Measurements from ENCODE around the gene NWD2.
"Not testable (repeated sequence)": the region's sequence is repeated elsewhere in the genome, so short reads cannot be mapped to it uniquely, and the experiment has no call there.

The NWD2 gene

GRCh38 chr4:37407938-37408826 lies 163.6 kb downstream of the NWD2 start:
- WGBS (ENCODE audit: insufficient coverage), result 82% methylated on average over 6 of the region's 9 CpGs
- POLR2A ChIA-PET, result not testable (repeated sequence)

GRCh38 chr4:37413612-37414011 lies 169.1 kb downstream of the NWD2 start:
- no CpG with 5 or more reads among the region's 2 CpGs for WGBS (ENCODE audit: insufficient coverage)
- POLR2A ChIA-PET; H3K9me3 ChIP-seq (ENCODE audit: control extremely low read depth in 1 of 5, control insufficient read depth in 4 of 5, insufficient read depth in 2 of 5, low read depth in 1 of 5, low read length in 4 of 5): not testable (repeated sequence)

More at GRCh38 chr4:37407938-37408826, 163.6 kb downstream of the NWD2 start:
- CTCF ChIA-PET; H3K27ac ChIP-seq (ENCODE audit: insufficient read depth in 1 of 2, low read depth in 1 of 2, low read length in 2 of 2, poor library complexity in 1 of 2, severe bottlenecking in 2 of 2); H3K27me3 ChIP-seq (replicated peaks in 2 of 5; ENCODE audit: control insufficient read depth in 4 of 5, insufficient read depth in 5 of 5, low read length in 4 of 5); DNase-seq; H3K4me3 ChIP-seq (ENCODE audit: control insufficient read depth in 1 of 7, extremely low read depth in 1 of 7, insufficient read depth in 4 of 7, low read depth in 2 of 7, low read length in 6 of 7); H3K4me1 ChIP-seq (ENCODE audit: control extremely low read depth in 1 of 4, control insufficient read depth in 4 of 4, insufficient read depth in 4 of 4, low read length in 3 of 4); H3K36me3 ChIP-seq (ENCODE audit: control insufficient read depth in 4 of 4, insufficient read depth in 4 of 4, low read length in 3 of 4); H3K9me3 ChIP-seq (ENCODE audit: control extremely low read depth in 1 of 5, control insufficient read depth in 4 of 5, insufficient read depth in 2 of 5, low read depth in 1 of 5, low read length in 4 of 5): not testable (repeated sequence)

GRCh38 chr4:37415845-37416369 lies 171.4 kb downstream of the NWD2 start:
- ChIA-PET CTCF (no interaction called here), POLR2A (no interaction called here)
- 100% methylated on average over 1 of the region's 5 CpGs for WGBS (ENCODE audit: insufficient coverage)
- H3K36me3 ChIP-seq (ENCODE audit: control insufficient read depth in 4 of 4, insufficient read depth in 4 of 4, low read length in 3 of 4), result no peaks in the 10 kb centered on the region
- H3K27ac ChIP-seq (ENCODE audit: insufficient read depth in 1 of 2, low read depth in 1 of 2, low read length in 2 of 2, poor library complexity in 1 of 2, severe bottlenecking in 2 of 2), result no peak overlapping the region
- H3K4me1 ChIP-seq (ENCODE audit: control extremely low read depth in 1 of 4, control insufficient read depth in 4 of 4, insufficient read depth in 4 of 4, low read length in 3 of 4), result no peaks in the 10 kb centered on the region
- H3K9me3 ChIP-seq (ENCODE audit: control extremely low read depth in 1 of 5, control insufficient read depth in 4 of 5, insufficient read depth in 2 of 5, low read depth in 1 of 5, low read length in 4 of 5), result no peaks in the 10 kb centered on the region
- H3K27me3 ChIP-seq (replicated peaks in 2 of 5; ENCODE audit: control insufficient read depth in 4 of 5, insufficient read depth in 5 of 5, low read length in 4 of 5), result no peaks in the 10 kb centered on the region
- no peak for DNase-seq
- no peak overlapping the region for H3K4me3 ChIP-seq (ENCODE audit: control insufficient read depth in 1 of 7, extremely low read depth in 1 of 7, insufficient read depth in 4 of 7, low read depth in 2 of 7, low read length in 6 of 7)

More at GRCh38 chr4:37413612-37414011, 169.1 kb downstream of the NWD2 start:
- H3K27ac ChIP-seq (ENCODE audit: insufficient read depth in 1 of 2, low read depth in 1 of 2, low read length in 2 of 2, poor library complexity in 1 of 2, severe bottlenecking in 2 of 2); DNase-seq; H3K36me3 ChIP-seq (ENCODE audit: control insufficient read depth in 4 of 4, insufficient read depth in 4 of 4, low read length in 3 of 4); H3K27me3 ChIP-seq (replicated peaks in 2 of 5; ENCODE audit: control insufficient read depth in 4 of 5, insufficient read depth in 5 of 5, low read length in 4 of 5); H3K4me1 ChIP-seq (ENCODE audit: control extremely low read depth in 1 of 4, control insufficient read depth in 4 of 4, insufficient read depth in 4 of 4, low read length in 3 of 4); CTCF ChIA-PET; H3K4me3 ChIP-seq (ENCODE audit: control insufficient read depth in 1 of 7, extremely low read depth in 1 of 7, insufficient read depth in 4 of 7, low read depth in 2 of 7, low read length in 6 of 7): not testable (repeated sequence)

GRCh38 chr4:37421614-37422013 lies 177.1 kb downstream of the NWD2 start:
- no peak for DNase-seq
- CTCF ChIA-PET, result no interaction called here
- 100% methylated on average over 1 of the region's 4 CpGs for WGBS (ENCODE audit: insufficient coverage)

GRCh38 chr4:37422102-37422501 lies 177.6 kb downstream of the NWD2 start:
- ChIA-PET CTCF (no interaction called here), POLR2A (no interaction called here)
- DNase-seq, result no peak
- Histone ChIP-seq H3K27ac (ENCODE audit: insufficient read depth in 1 of 2, low read depth in 1 of 2, low read length in 2 of 2, poor library complexity in 1 of 2, severe bottlenecking in 2 of 2) (no peak overlapping the region), H3K27me3 (replicated peaks in 2 of 5; ENCODE audit: control insufficient read depth in 4 of 5, insufficient read depth in 5 of 5, low read length in 4 of 5) (peaks cover 0 to under 1% (median 0%) of the 10 kb centered on the region in 5 experiments), H3K9me3 (ENCODE audit: control extremely low read depth in 1 of 5, control insufficient read depth in 4 of 5, insufficient read depth in 2 of 5, low read depth in 1 of 5, low read length in 4 of 5) (peaks cover 0 to 2% (median 0%) of the 10 kb centered on the region in 5 experiments), H3K4me3 (ENCODE audit: control insufficient read depth in 1 of 7, extremely low read depth in 1 of 7, insufficient read depth in 4 of 7, low read depth in 2 of 7, low read length in 6 of 7) (no peak overlapping the region), H3K36me3 (ENCODE audit: control insufficient read depth in 4 of 4, insufficient read depth in 4 of 4, low read length in 3 of 4) (no peaks in the 10 kb centered on the region), H3K4me1 (ENCODE audit: control extremely low read depth in 1 of 4, control insufficient read depth in 4 of 4, insufficient read depth in 4 of 4, low read length in 3 of 4) (no peaks in the 10 kb centered on the region)
- WGBS (ENCODE audit: insufficient coverage), result 43% methylated on average over 2 of the region's 2 CpGs

More at GRCh38 chr4:37421614-37422013, 177.1 kb downstream of the NWD2 start:
- H3K9me3 ChIP-seq (ENCODE audit: control extremely low read depth in 1 of 5, control insufficient read depth in 4 of 5, insufficient read depth in 2 of 5, low read depth in 1 of 5, low read length in 4 of 5), result no peaks in the 10 kb centered on the region
- H3K36me3 ChIP-seq (ENCODE audit: control insufficient read depth in 4 of 4, insufficient read depth in 4 of 4, low read length in 3 of 4), result no peaks in the 10 kb centered on the region
- H3K27me3 ChIP-seq (replicated peaks in 2 of 5; ENCODE audit: control insufficient read depth in 4 of 5, insufficient read depth in 5 of 5, low read length in 4 of 5), result no peaks in the 10 kb centered on the region
- no peaks in the 10 kb centered on the region for H3K4me1 ChIP-seq (ENCODE audit: control extremely low read depth in 1 of 4, control insufficient read depth in 4 of 4, insufficient read depth in 4 of 4, low read length in 3 of 4)
- POLR2A ChIA-PET, result no interaction called here
- H3K27ac ChIP-seq (ENCODE audit: insufficient read depth in 1 of 2, low read depth in 1 of 2, low read length in 2 of 2, poor library complexity in 1 of 2, severe bottlenecking in 2 of 2), result no peak overlapping the region
- H3K4me3 ChIP-seq (ENCODE audit: control insufficient read depth in 1 of 7, extremely low read depth in 1 of 7, insufficient read depth in 4 of 7, low read depth in 2 of 7, low read length in 6 of 7), result no peak overlapping the region

GRCh38 chr4:37422638-37423037 lies 178.1 kb downstream of the NWD2 start:
- no peaks in the 10 kb centered on the region for H3K4me1 ChIP-seq (ENCODE audit: control extremely low read depth in 1 of 4, control insufficient read depth in 4 of 4, insufficient read depth in 4 of 4, low read length in 3 of 4)
- no peak overlapping the region for H3K27ac ChIP-seq (ENCODE audit: insufficient read depth in 1 of 2, low read depth in 1 of 2, low read length in 2 of 2, poor library complexity in 1 of 2, severe bottlenecking in 2 of 2)
- H3K4me3 ChIP-seq (ENCODE audit: control insufficient read depth in 1 of 7, extremely low read depth in 1 of 7, insufficient read depth in 4 of 7, low read depth in 2 of 7, low read length in 6 of 7), result no peak overlapping the region
- DNase-seq, result no peak
- no CpG with 5 or more reads among the region's 2 CpGs for WGBS (ENCODE audit: insufficient coverage)
- H3K27me3 ChIP-seq (replicated peaks in 2 of 5; ENCODE audit: control insufficient read depth in 4 of 5, insufficient read depth in 5 of 5, low read length in 4 of 5), result peaks cover 0 to 2% (median 0%) of the 10 kb centered on the region in 5 experiments
- ChIA-PET POLR2A (no interaction called here), CTCF (no interaction called here)
- H3K36me3 ChIP-seq (ENCODE audit: control insufficient read depth in 4 of 4, insufficient read depth in 4 of 4, low read length in 3 of 4), result no peaks in the 10 kb centered on the region
- peaks cover 0 to 2% (median 0%) of the 10 kb centered on the region in 5 experiments for H3K9me3 ChIP-seq (ENCODE audit: control extremely low read depth in 1 of 5, control insufficient read depth in 4 of 5, insufficient read depth in 2 of 5, low read depth in 1 of 5, low read length in 4 of 5)

- Histone ChIP-seq H3K36me3 (ENCODE audit: control insufficient read depth in 4 of 4, insufficient read depth in 4 of 4, low read length in 3 of 4) (no peaks in the 10 kb centered on the region), H3K9me3 (ENCODE audit: control extremely low read depth in 1 of 5, control insufficient read depth in 4 of 5, insufficient read depth in 2 of 5, low read depth in 1 of 5, low read length in 4 of 5) (peaks cover 0 to 2% (median 0%) of the 10 kb centered on the region in 5 experiments), H3K27me3 (replicated peaks in 2 of 5; ENCODE audit: control insufficient read depth in 4 of 5, insufficient read depth in 5 of 5, low read length in 4 of 5) (peaks cover 0 to 2% (median 0%) of the 10 kb centered on the region in 5 experiments), H3K27ac (ENCODE audit: insufficient read depth in 1 of 2, low read depth in 1 of 2, low read length in 2 of 2, poor library complexity in 1 of 2, severe bottlenecking in 2 of 2) (no peak overlapping the region), H3K4me3 (ENCODE audit: control insufficient read depth in 1 of 7, extremely low read depth in 1 of 7, insufficient read depth in 4 of 7, low read depth in 2 of 7, low read length in 6 of 7) (no peak overlapping the region), H3K4me1 (ENCODE audit: control extremely low read depth in 1 of 4, control insufficient read depth in 4 of 4, insufficient read depth in 4 of 4, low read length in 3 of 4) (no peaks in the 10 kb centered on the region)
- DNase-seq, result no peak
- POLR2A ChIA-PET, result no interaction called here
- CTCF ChIA-PET, result interaction anchor here (0.6 to 1.2 kb wide), 2 partner anchors 12 to 670 kb away, joined by 3 to 4 read pairs; no protein-coding TSS in a partner anchor
- 100% methylated on average over 4 of the region's 5 CpGs for WGBS (ENCODE audit: insufficient coverage)
These were observed 178.8 kb downstream of the NWD2 start for GRCh38 chr4:37423310-37423709.

Measured in common myeloid progenitor, CD34-positive (primary cell).